ENCODE results near the gene SNAI3.

SNAI3 gene

GRCh38 chr16:88703486-88704309 lies 17.4 kb upstream of the SNAI3 start:
- DNase-seq (ENCODE audit: low spot score) = no peak

- DNase-seq (ENCODE audit: low spot score) = no peak
Measured at GRCh38 chr16:88702371-88703210, 16.3 kb upstream of the SNAI3 start.

DNA sequence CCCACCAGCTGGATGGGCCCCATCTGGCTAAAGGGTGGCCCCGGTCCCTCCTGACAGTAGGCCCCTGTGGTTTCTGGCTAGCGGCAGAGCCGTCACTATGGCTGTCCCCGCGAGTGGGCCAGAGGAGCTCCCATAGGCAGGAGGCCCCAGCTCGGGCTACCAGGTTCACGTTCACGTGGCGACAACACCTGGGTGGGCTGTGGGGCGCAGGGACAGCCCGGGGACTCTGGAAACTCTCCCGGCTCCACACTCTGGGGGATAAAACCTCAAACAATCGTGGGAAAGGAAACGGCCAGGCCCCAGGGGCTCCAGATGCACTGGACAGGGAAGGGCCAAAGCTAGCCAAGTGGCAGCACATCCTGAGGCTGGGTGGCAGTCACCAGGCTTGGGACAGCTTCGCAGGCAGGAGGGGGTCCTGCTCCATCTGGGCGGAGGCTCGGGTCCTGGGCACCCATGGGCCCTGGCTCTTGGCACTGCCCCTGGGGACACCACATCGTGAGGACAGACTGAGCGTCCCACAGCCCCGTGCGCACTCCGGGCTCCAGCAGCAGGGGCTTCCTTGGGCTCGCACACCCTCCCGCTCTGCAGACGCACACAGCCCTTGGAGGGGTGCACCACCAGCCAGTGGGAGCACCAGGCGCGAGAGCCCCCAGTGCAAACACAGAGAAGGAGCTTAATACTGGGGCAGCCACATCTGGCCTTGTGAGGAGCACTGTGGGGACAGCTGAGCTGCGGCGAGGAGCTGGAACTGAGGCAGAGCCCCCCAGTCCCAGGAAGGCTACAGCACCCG lies 15.5 kb upstream of the SNAI3 start:
- DNase-seq (ENCODE audit: low spot score) = no peak

GRCh38 chr16:88700636-88701482 lies 14.6 kb upstream of the SNAI3 start:
- no peak for DNase-seq (ENCODE audit: low spot score)

- DNase-seq (ENCODE audit: low spot score) = no peak
Measured at GRCh38 chr16:88700322-88700635, 14.0 kb upstream of the SNAI3 start.

DNA sequence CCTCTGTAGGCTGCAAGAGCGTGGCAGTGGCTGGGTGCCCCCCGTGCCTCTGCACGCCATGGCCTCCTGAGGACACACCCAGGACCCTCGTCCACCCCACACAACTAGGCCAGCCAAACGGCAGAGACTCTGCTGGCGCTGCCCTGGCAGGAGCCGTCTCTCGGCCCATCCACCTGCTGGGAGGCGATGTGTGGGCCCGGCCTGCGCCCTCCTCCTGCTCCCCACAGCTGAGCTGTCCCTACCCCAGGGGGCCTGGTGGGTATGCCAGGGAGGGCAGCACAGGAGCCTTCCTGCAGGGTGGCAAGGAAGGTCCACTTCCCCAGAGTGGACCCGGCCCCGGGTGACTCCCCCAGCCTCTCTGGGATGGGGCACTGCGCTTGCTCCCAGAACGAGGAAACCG lies 12.9 kb upstream of the SNAI3 start:
- DNase-seq (ENCODE audit: low spot score) = no peak

DNA sequence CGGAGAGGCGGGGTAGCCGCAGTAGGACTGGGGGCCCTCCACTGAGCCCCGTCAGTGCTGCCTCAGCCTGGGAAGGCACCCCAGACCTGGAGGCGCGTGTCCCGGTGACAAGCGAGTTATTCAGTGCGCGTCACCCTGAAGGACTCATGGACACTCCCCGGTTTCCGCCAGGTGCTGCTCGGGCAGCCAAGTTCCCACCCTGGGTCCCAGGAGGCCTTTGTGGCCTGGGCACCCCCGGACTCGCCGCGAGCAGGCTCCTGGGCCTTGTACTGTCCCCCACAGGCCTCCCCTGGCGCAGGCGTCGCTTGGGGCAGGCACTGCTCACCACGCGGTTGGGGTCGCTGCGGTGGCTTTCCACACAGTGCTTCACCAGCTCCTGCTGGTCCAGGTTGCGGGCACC lies 12.3 kb upstream of the SNAI3 start:
- no peak for DNase-seq (ENCODE audit: low spot score)

DNA sequence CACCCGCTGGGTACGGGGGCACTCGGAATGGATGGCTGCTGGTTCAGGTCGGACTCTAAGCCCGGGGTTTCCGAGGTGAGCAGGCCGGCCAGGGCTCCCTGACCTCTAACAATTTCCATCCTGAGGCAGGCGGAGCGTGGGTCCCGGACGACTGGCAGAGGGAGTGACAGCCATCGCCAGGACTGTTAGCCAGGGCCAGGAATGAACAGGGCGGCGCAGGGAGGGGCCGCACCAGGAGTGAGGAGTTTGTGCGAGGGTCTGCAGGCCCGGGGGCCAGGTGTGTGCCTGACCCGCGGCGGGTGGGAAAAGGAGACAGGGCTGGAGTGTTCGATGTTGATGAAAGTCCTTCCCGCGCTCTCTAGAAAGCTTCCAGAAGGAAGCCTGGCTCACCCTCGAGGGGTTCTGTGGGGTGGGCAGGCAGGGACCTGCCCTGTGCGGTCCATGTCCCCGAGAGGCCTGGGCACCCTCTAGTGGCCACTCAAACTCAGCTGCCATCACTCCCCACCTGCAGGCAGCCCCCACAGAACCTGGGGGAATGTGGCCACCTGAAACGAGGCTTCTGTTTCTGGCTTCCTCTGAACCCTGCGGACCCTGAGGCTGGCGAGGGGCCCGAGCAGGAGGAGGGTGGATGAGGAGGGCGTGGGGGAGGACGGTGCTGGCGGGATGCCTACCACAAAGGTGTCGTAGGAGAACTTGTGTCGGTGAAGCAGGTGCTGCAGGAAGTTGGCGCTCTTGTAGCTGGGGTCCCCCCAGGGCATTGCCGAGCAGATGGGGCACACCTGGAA lies 11.7 kb upstream of the SNAI3 start:
- no peak for DNase-seq (ENCODE audit: low spot score)

DNA sequence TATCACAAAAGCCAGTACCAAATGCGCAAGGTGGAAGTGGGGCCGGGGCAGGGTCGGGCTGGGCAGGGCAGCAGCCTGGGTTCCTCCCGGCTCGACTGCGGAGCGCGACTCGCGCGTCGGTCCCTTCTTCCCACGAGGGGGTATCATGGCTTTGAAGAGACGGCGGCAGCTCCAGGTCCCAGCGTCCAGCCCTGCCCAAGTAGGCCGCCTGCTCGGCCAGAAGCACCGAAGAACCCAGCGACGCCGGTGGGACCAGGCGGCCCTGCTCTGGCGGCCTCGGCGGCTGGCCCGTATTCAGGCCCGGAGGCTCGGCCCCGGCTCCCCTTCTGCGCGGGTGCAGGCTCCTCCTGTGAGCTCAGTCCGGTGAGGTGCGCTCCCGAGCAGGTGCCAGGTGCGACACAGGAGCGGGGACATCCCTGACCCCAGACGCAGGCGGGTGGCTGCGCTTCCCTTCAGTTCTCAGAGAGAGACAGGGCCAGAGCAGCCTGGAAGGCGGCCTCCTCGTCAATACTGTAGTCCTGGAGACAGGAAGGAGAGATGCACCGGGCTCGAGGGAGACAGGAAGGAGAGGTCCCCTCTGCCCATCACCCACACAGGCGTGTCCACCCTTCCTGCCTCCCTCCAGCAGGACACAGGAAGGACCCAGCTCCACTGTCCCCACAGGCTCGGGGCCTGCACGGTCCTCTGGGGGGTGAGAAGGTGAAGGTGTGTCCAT lies 11.0 kb upstream of the SNAI3 start:
- DNase-seq (ENCODE audit: low spot score) = no peak

DNA sequence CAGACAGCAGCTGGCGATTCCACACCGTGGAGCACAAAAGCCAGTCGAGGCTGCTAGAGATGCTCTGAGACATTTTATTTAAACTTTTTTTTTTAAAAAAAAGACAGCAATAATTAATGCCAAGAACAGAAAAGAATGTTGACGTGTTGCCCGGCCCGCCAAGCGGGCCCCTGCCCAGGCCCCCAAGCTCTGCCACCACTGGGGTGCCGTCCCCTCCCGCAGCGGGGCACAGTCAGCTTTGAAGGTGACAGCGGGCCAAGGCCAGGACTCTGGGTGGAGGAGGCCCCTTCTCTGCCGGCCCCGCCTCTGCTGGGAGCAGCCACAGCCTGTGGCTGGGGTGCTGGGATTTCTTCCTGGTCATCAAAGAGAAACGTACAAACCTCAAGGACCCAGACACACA lies 10.1 kb upstream of the SNAI3 start:
- DNase-seq (ENCODE audit: low spot score) = no peak

GRCh38 chr16:88695753-88696152 lies 9.4 kb upstream of the SNAI3 start:
- DNase-seq (ENCODE audit: low spot score) = no peak

GRCh38 chr16:88695218-88695617 lies 8.9 kb upstream of the SNAI3 start:
- DNase-seq (ENCODE audit: low spot score) = no peak

- DNase-seq (ENCODE audit: low spot score) = no peak
Measured at GRCh38 chr16:88694221-88695087, 8.1 kb upstream of the SNAI3 start.

- DNase-seq (ENCODE audit: low spot score) = no peak
Measured at GRCh38 chr16:88693420-88694177, 7.3 kb upstream of the SNAI3 start.

DNA sequence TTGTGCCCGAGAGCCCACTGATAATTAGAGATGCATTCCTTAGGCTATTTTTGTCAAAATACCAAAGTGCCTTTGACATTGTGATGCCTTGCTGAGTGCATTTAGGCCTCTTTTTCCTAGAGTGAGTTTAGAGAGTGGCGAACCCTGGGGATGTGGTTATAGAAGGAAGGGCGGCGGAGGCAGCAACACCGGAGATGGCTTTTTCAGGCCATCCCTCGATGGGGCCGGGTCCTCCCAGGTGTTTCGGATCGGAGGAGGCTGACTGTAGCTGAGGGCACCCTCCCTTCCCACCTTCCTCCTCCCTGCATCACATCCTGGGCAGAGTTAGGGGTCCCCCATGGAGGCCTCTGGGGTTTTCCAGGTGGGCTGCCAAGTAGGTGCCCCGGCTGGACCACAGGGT lies 6.6 kb upstream of the SNAI3 start:
- DNase-seq (ENCODE audit: low spot score) = no peak

- DNase-seq (ENCODE audit: low spot score) = no peak
Measured at GRCh38 chr16:88691924-88692560, 5.7 kb upstream of the SNAI3 start.

GRCh38 chr16:88691129-88691813 lies 5.0 kb upstream of the SNAI3 start:
- no peak for DNase-seq (ENCODE audit: low spot score)
